GM21528 (cell line): Measurements from ENCODE around the gene OVCA2.

Experiments used
- ATAC-seq: cut with Tn5 transposase; IDR thresholded peaks from one replicate; pipeline ENCODE4 v1.9.1; 2021; ENCODE audit warnings: mild to moderate bottlenecking, moderate library complexity; ENCODE audit not compliant: unreplicated experiment, low FRiP score

Gene OVCA2

GRCh38 chr17:2030779-2031163 lies 11.1 kb upstream of the OVCA2 start:
- ATAC-seq, result no peak

DNA sequence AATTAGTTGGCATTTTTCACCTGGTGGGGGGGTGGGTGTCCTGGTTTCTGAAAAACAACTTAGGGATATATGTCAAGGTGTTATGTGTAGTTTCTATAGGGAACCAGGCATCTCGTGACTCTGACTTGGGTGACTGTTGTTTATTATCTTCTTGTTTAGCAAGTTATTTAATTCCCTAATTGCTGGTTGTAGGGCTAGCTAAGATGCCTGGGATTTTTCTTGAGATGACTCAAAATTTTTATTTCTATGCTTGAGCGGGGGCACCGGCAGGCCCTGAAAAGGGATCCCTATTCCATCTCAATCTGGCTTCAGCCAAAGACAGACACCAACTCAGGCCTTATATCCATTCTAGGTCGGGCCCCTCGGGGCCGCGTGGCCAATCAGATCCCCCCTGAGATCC lies 8.7 kb upstream of the OVCA2 start:
- no peak for ATAC-seq

DNA sequence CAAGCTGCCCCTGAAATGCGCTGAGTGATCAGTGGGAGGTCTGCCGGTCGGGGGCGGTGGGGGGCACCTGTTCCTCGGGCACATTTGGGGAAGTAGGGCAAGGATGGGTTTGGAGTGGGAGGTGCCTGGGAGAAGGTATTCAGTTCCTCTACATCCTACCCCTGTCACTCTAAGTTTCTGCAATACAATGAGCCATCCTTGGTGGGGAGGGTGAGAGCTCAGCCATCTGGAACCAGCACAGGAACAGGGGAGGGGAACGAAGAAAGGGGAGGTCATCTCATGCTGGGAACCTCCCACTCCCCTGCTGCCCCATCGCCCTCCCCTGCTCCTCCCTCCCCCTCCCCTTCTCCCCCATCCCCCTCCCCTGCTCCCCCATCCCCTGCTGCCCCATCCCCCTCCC lies 7.7 kb upstream of the OVCA2 start:
- no peak for ATAC-seq

DNA sequence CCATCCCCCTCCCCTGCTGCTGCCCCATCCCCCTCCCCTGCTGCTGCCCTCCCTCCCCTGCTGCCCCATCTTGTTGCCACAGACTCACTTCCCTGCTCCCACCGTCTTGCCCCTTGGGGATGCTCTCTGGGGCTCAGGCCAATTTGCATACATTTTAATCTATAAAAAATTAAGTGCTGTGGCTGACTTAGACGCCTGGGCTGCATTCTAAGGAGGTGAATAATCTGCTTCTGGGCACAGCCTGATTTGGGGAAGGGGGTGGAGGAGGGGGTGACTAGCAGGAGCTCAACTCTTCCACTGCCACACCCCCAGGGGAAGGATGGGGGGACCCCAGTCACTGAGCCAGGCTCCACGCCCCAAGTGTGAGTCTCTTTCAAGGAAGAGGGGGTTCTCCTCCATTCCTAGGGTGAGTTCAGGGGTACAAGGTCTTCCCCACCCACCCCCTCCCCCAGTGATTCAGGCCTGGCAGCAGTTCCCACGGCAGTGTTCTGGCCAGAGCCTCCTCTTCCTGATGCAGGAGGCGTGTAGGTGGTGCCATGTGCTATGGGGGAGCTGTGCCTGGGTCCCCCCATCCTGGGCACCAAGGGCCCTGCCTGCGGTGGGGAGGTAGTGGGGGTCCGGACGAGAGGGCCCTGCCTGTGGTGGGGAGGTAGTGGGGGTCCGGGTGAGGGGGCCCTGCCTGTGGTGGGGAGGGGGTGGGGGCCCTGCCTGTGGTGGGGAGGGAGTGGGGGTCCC lies 6.8 kb upstream of the OVCA2 start:
- no peak for ATAC-seq

GRCh38 chr17:2035541-2036488 lies 6.0 kb upstream of the OVCA2 start:
- no peak for ATAC-seq

DNA sequence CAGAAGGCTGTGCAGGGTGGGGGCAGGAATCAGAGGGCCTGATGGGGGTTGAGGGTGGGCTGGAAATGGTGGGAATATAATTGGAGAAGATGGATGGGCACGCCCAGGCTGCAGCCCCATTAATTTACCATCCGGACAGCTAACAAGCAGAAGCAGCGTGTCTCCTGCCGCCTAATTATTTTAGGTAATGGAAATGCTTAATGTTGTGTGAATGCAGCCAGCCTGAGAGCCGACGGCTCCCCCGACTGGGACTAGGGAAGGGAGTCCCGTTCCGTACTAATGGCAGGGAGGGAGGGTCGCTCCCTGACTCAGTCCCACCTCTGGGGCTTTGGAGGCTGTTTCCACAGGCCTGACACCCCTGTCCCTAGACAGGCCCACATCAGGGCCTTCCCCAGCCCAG lies 4.7 kb upstream of the OVCA2 start:
- no peak for ATAC-seq

GRCh38 chr17:2040219-2040827 lies 1.5 kb upstream of the OVCA2 start:
- ATAC-seq, result no peak

- no peak for ATAC-seq
Observed at GRCh38 chr17:2040942-2041560, 771 bp upstream of the OVCA2 start.

DNA sequence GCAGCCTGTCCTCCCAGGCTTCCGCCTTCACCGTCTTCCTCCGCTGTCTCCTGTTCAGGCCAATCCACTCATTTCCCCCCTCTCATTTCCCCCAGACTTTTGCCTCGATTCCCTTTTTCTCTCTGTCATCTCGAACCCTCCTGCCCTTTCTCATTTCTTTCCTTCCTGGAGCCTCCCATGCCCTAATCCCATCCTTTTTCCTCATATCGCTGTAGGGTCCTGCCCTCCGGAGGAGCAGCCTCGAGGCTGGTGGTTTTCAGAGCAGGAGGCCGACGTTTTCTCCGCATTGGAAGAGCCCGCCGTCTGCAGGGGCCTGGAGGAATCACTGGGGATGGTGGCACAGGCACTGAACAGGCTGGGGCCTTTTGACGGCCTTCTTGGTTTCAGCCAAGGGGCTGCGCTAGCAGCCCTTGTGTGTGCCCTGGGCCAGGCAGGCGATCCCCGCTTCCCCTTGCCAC lies 597 bp downstream of the OVCA2 start:
- no peak for ATAC-seq

GRCh38 chr17:2042933-2043332 lies 1.1 kb downstream of the OVCA2 start:
- no peak for ATAC-seq

- ATAC-seq, result no peak
Observed at GRCh38 chr17:2043785-2044184, 2.0 kb downstream of the OVCA2 start.

GRCh38 chr17:2044263-2044894 lies 2.6 kb downstream of the OVCA2 start:
- no peak for ATAC-seq

DNA sequence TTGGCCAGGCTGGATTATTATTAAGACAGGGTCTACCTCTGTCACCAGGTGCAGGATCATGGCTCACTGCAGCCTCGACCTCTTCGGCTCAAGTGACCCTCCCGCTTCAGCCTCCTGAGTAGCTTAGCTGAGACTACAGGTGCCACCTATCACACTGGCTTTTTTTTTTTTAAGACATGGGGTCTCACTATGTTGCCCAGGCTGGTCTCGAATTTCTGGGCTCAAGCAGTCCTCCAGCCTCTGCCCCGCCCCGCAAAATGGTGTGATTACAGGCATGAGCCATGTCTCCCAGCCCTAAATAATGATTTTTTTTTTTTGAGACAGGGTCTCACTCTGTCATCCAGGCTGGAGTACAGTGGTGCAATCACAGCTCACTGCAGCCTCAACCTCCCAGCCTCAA lies 5.8 kb downstream of the OVCA2 start:
- no peak for ATAC-seq

GRCh38 chr17:2048805-2049204 lies 7.0 kb downstream of the OVCA2 start:
- ATAC-seq, result no peak

- ATAC-seq, result peak; percentile 41
Observed at GRCh38 chr17:2049333-2050299, 7.8 kb downstream of the OVCA2 start.

- peak; percentile 11 for ATAC-seq
Observed at GRCh38 chr17:2050300-2051060, 8.7 kb downstream of the OVCA2 start.

- ATAC-seq, result no peak
Observed at GRCh38 chr17:2051061-2051932, 9.5 kb downstream of the OVCA2 start.
